Measurements from ENCODE around the gene UCK1.
"Not testable (repeated sequence)": the region's sequence is repeated elsewhere in the genome, so short reads cannot be mapped to it uniquely, and the experiment has no call there.

DNA sequence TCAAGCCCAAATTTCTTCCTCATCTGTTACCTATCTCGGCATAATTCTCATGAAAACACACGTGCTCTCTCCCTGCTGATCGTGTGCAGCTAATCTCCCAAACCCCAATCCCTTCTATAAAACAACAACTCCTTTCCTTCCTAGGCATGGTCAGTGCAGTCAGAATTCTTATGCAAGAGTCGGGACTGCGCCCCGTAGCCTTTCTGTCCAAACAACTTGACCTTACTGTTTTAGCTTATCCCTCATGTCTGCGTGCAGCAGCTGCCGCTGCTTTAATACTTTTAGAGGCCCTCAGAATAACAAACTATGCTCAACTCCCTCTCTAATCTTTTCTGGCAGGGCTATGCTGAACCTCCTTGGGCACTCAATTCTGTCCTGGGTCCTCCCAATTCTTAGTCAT, 19.4 kb upstream of the UCK1 start:
- TF ChIP-seq CTCF (IDR thresholded peaks at IDR 0.05; ENCODE audit: low read depth, low read length); EZH2phosphoT487 (IDR thresholded peaks at IDR 0.05; ENCODE audit: low read depth): not testable (repeated sequence)

Data from OCI-LY3 (cell line).